H1 (cell line): ENCODE data around the gene EPSTI1. TPM values are rescaled to one million over a fixed set of nuclear protein-coding genes. Genes with fewer than 3 reads are reported as not detected.
A peak's percentile ranks its signal among the peaks of the same experiment; 100 is the strongest.

Source experiments
- CTCF ChIA-PET: fragments of 300-600 bp; sonication (Branson Sonifier 250); formaldehyde crosslinking; loops from one replicate; lab custom pipeline; 2021; ENCODE audit not compliant: partially characterized antibody; lab: Charles Lee
- POLR2A ChIA-PET: fragments of 300-600 bp; sonication (Branson Sonifier 250); formaldehyde crosslinking; loops from one replicate; lab custom pipeline; 2021; ENCODE audit warnings: inconsistent platforms; ENCODE audit not compliant: partially characterized antibody; lab: Charles Lee
- DNase-seq, 2 experiments: peaks; one replicate each; pipeline versions ENCODE4 v3.0.0 to v3.0.0-alpha.2; 2010 to 2022; ENCODE audit warnings: low spot score in 2 of 2, low read depth in 1 of 2, mixed read lengths in 1 of 2
- FAIRE-seq: peaks from 2 replicates; lab custom pipeline; 2011; peaks lifted over from hg19 to GRCh38; lab: Jason Lieb, UNC
- H2AFZ ChIP-seq: 2 replicates; pipeline ENCODE4 v1.8.1; 2012; ENCODE audit warnings: low read length, inconsistent platforms
- H2AK5ac ChIP-seq: 2 replicates; pipeline ENCODE4 v1.6.1; 2013; ENCODE audit warnings: low read depth, low read length
- H2BK120ac ChIP-seq: replicated peaks from 2 replicates; pipeline ENCODE3; 2013; ENCODE audit warnings: low read depth, low read length, inconsistent platforms
- H2BK12ac ChIP-seq: 2 replicates; pipeline ENCODE4 v1.6.1; 2013; ENCODE audit warnings: low read depth, low read length
- H2BK15ac ChIP-seq: 2 replicates; pipeline ENCODE4 v1.6.1; 2013; ENCODE audit warnings: low read length
- H2BK20ac ChIP-seq: 2 replicates; pipeline ENCODE4 v1.6.1; 2013; ENCODE audit warnings: low read length
- H2BK5ac ChIP-seq: 2 replicates; pipeline ENCODE4 v1.6.1; 2013; ENCODE audit warnings: low read depth, low read length
- H3K14ac ChIP-seq: 2 replicates; pipeline ENCODE4 v1.6.1; 2013; ENCODE audit warnings: inconsistent platforms; ENCODE audit not compliant: insufficient read length
- H3K18ac ChIP-seq: 2 replicates; pipeline ENCODE4 v1.6.1; 2013; ENCODE audit warnings: low read length; ENCODE audit errors: extremely low read depth
- H3K23ac ChIP-seq: 2 replicates; pipeline ENCODE4 v1.6.1; 2013; ENCODE audit warnings: inconsistent platforms; ENCODE audit not compliant: insufficient read length
- H3K23me2 ChIP-seq: 2 replicates; pipeline ENCODE4 v1.6.1; 2013; ENCODE audit warnings: low read depth, low read length
- H3K27ac ChIP-seq: 2 replicates; pipeline ENCODE4 v1.6.1; 2011; ENCODE audit warnings: low read depth, low read length, inconsistent platforms
- H3K27me3 ChIP-seq, 4 experiments: replicated peaks in 1 of 4; 1 replicate in 1 of 4; 2 replicates in 3 of 4; pipeline versions ENCODE4 v1.6.1 to v1.8.1; 2011 to 2013; ENCODE audit warnings: low read length in 3 of 4, mild to moderate bottlenecking in 3 of 4, inconsistent platforms in 2 of 4, mixed read lengths in 2 of 4, moderate library complexity in 1 of 4; ENCODE audit not compliant: control insufficient read depth in 3 of 4, insufficient read depth in 3 of 4; ENCODE audit errors: extremely low read depth in 1 of 4
- H3K36me3 ChIP-seq, 4 experiments: 2 replicates each; pipeline versions ENCODE4 v1.6.1 to v1.8.1; 2011 to 2013; ENCODE audit warnings: mild to moderate bottlenecking in 4 of 4, low read length in 3 of 4, moderate library complexity in 2 of 4, control low read depth in 1 of 4, inconsistent platforms in 1 of 4; ENCODE audit not compliant: insufficient read depth in 4 of 4, control insufficient read depth in 2 of 4
- H3K4ac ChIP-seq: replicated peaks from 2 replicates; pipeline ENCODE3; 2013; ENCODE audit warnings: low read length, low read depth, mixed read lengths, inconsistent platforms; ENCODE audit not compliant: insufficient read length
- H3K4me1 ChIP-seq, 4 experiments: replicated peaks in 1 of 4; 1 replicate in 1 of 4; 2 replicates in 3 of 4; pipeline versions ENCODE4 v1.6.1 to v1.8.1; 2011 to 2013; ENCODE audit warnings: low read length in 3 of 4, inconsistent platforms in 2 of 4, mixed read lengths in 1 of 4; ENCODE audit not compliant: insufficient read depth in 4 of 4, control insufficient read depth in 3 of 4
- H3K4me2 ChIP-seq, 2 experiments: 2 replicates each; pipeline versions ENCODE4 v1.6.1 to v1.8.1; 2011 to 2013; ENCODE audit warnings: low read depth in 2 of 2, low read length in 2 of 2, control low read depth in 1 of 2, inconsistent platforms in 1 of 2, mild to moderate bottlenecking in 1 of 2; ENCODE audit not compliant: insufficient read depth in 1 of 2
- H3K4me3 ChIP-seq, 4 experiments: fragments of 200-600, 300-600 bp in 1 of 4; sonication (generic), shearing (Covaris generic), sonication (Bioruptor Twin) in 1 of 4; 2 replicates each; pipeline versions ENCODE4 v1.5.1 to v1.8.1; 2011 to 2016; ENCODE audit warnings: low read length in 4 of 4, low read depth in 3 of 4, control low read depth in 2 of 4, inconsistent platforms in 2 of 4, mild to moderate bottlenecking in 2 of 4, mixed read lengths in 1 of 4, moderate library complexity in 1 of 4; ENCODE audit not compliant: insufficient read depth in 2 of 4; ENCODE audit errors: extremely low read depth in 1 of 4
- H3K56ac ChIP-seq: replicated peaks from 2 replicates; pipeline ENCODE3; 2013; ENCODE audit warnings: low read depth, mild to moderate bottlenecking, mixed read lengths, low read length, inconsistent platforms; ENCODE audit not compliant: insufficient read length
- H3K79me1 ChIP-seq: 2 replicates; pipeline ENCODE4 v1.6.1; 2013; ENCODE audit warnings: low read depth, low read length, control low read depth
- H3K79me2 ChIP-seq, 2 experiments: 2 replicates each; pipeline versions ENCODE4 v1.6.1 to v1.8.1; 2012 to 2013; ENCODE audit warnings: low read length in 2 of 2, mild to moderate bottlenecking in 2 of 2, inconsistent platforms in 1 of 2; ENCODE audit not compliant: insufficient read depth in 2 of 2, control insufficient read depth in 1 of 2
- H3K9ac ChIP-seq, 4 experiments: replicated peaks in 1 of 4; 1 replicate in 1 of 4; 2 replicates in 3 of 4; pipeline versions ENCODE4 v1.6.1 to v1.8.1; 2011 to 2013; ENCODE audit warnings: low read depth in 3 of 4, low read length in 3 of 4, control low read depth in 2 of 4, mild to moderate bottlenecking in 2 of 4, moderate library complexity in 2 of 4, inconsistent platforms in 1 of 4; ENCODE audit errors: extremely low read depth in 1 of 4
- H3K9me3 ChIP-seq, 2 experiments: 2 replicates each; pipeline versions ENCODE4 v1.6.1 to v1.8.1; 2012 to 2013; ENCODE audit warnings: mild to moderate bottlenecking in 2 of 2, moderate library complexity in 2 of 2, control low read depth in 1 of 2, inconsistent platforms in 1 of 2, low read depth in 1 of 2, low read length in 1 of 2, mixed read lengths in 1 of 2; ENCODE audit not compliant: insufficient read depth in 2 of 2
- H4K20me1 ChIP-seq, 2 experiments: replicated peaks in 1 of 2; 2 replicates each; pipeline versions ENCODE3 to v1.8.1; 2011 to 2013; ENCODE audit warnings: inconsistent platforms in 2 of 2, low read length in 2 of 2, mild to moderate bottlenecking in 1 of 2; ENCODE audit not compliant: insufficient read depth in 2 of 2, control insufficient read depth in 1 of 2
- H4K5ac ChIP-seq: 2 replicates; pipeline ENCODE4 v1.6.1; 2013; ENCODE audit warnings: low read length, low read depth, mixed read lengths, inconsistent platforms; ENCODE audit not compliant: insufficient read length
- H4K8ac ChIP-seq: 2 replicates; pipeline ENCODE4 v1.8.0; 2013; ENCODE audit warnings: mild to moderate bottlenecking, moderate library complexity, low read length, inconsistent platforms; ENCODE audit not compliant: insufficient read depth; ENCODE audit errors: extremely low read depth
- H4K91ac ChIP-seq: replicated peaks from 2 replicates; pipeline ENCODE3; 2013; ENCODE audit warnings: low read length, mixed read lengths, inconsistent platforms; ENCODE audit not compliant: insufficient read length
- BACH1 ChIP-seq: IDR thresholded peaks from 2 replicates; pipeline ENCODE4 v1.6.1; 2012; ENCODE audit warnings: low read length, improper control_type of control experiment
- BCL11A ChIP-seq, 2 experiments: IDR thresholded peaks; one replicate each; pipeline ENCODE4 v1.6.1; 2011; ENCODE audit warnings: low read depth in 2 of 2, low read length in 2 of 2, mild to moderate bottlenecking in 2 of 2
- CEBPB ChIP-seq: IDR thresholded peaks from 2 replicates; pipeline ENCODE4 v1.6.1; 2012; ENCODE audit warnings: low read depth, low read length
- EGR1 ChIP-seq: IDR thresholded peaks from 2 replicates; pipeline ENCODE4 v1.6.1; 2011; ENCODE audit warnings: low read depth, low read length, borderline replicate concordance
- FOSL1 ChIP-seq: IDR thresholded peaks from 2 replicates; pipeline ENCODE4 v1.6.1; 2011; ENCODE audit warnings: mild to moderate bottlenecking, low read depth, low read length, moderate library complexity; ENCODE audit not compliant: insufficient read depth
- NANOG ChIP-seq: IDR thresholded peaks from 2 replicates; pipeline ENCODE4 v1.6.1; 2011; ENCODE audit warnings: low read length, low read depth, mild to moderate bottlenecking, inconsistent platforms; ENCODE audit not compliant: insufficient read depth, poor library complexity, severe bottlenecking
- SUZ12 ChIP-seq: fragments of 200-600 bp; sonication (generic); IDR thresholded peaks from 2 replicates; pipeline ENCODE4 v1.6.1; 2012; ENCODE audit warnings: mild to moderate bottlenecking, inconsistent platforms, low read length, moderate library complexity, mixed read lengths
- TEAD4 ChIP-seq: IDR thresholded peaks from 2 replicates; pipeline ENCODE4 v1.6.1; 2012; ENCODE audit warnings: low read depth, low read length, inconsistent platforms, mixed read lengths
- WGBS, 2 experiments: shearing (Covaris generic) in 1 of 2; methylation state at CpG; one replicate each; pipeline versions ENCODE4 v1.1.6 to v1.1.7; 2013 to 2015; ENCODE audit warnings: low lambda C conversion rate in 2 of 2, mixed read lengths in 2 of 2, inconsistent platforms in 1 of 2, low coverage in 1 of 2, missing lambda C conversion rate in 1 of 2; ENCODE audit not compliant: insufficient replicate concordance in 2 of 2, insufficient coverage in 1 of 2, insufficient read length in 1 of 2; ENCODE audit errors: extremely low coverage in 1 of 2, missing lambda C conversion rate in 1 of 2; 5-methylcytosine and 5-hydroxymethylcytosine counted together
- polyA plus RNA-seq, 7 experiments: library from polyadenylated mRNA; depleted of rRNA in 3 of 7; stranded (reverse) in 5 of 7; unstranded in 2 of 7; fragments of >200 nt in 5 of 7; fragments of 200-250 nt in 2 of 7; gene quantifications; 1 replicate in 5 of 7; 2 replicates in 1 of 7; 4 replicates in 1 of 7; pipeline versions ENCODE4 v1.2.1 to v1.2.3, GENCODE V29; 2011 to 2013; ENCODE audit warnings: missing spikeins in 2 of 7, mixed read lengths in 2 of 7
- total RNA-seq: library from RNA; stranded (reverse); fragmentation: NEBNext Ultra II Directional; extraction: Animal tissue kit (Norgen Biotek cat#: 25700); gene quantifications from 2 replicates; pipeline ENCODE4 v1.2.1, GENCODE V29; 2021
- TF ChIP-seq, protein P1 (sequence below): IDR thresholded peaks from 2 replicates; pipeline ENCODE4 v1.6.1; 2012; ENCODE audit warnings: low read length, inconsistent platforms
- TF ChIP-seq, protein P2 (sequence below): IDR thresholded peaks from 2 replicates; pipeline ENCODE4 v1.6.1; 2011; ENCODE audit warnings: low read length, improper control_type of control experiment

The EPSTI1 gene
- total and polyA plus RNA-seq, 2 of the 8 experiments (the other 6 are each of a cell fraction or from before 2014, with no cell fraction given) = 0.23 to 0.37 TPM

DNA sequence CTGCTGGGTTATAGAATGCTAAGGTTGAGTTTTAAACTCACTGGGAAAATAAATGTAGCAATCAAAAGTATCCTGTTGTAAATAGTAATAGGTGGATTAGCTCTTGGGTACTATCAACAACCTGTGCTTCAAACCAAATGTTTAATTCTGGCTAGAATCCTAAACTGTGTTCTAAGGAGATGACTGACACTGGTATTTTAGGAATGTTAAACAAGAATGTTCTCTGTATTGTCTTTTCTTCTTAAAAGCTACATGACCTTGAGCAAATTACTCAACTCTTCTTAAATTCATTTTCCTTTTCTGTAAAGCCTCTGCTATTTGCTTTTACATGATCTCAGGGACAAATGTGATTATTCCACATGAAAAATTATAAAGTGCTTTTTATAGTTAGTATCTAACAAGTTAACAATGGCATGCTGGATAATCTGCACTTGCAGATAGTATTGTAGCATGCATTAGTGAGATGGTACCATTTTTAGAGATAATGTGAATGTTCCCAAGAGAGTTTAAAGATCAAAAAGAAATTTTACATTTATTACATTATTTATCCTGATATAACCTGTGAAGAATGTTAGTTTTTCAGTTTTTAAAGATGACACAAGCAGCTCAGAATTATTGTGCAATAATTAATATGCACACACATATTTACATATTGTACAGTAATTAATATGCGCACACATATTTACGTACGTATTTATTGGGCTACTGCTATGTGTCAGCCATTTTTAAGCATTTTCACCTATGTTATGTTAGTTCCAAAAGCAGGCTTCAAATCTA, 13.6 kb upstream of the EPSTI1 start:
- no peak overlapping the region for H2BK5ac ChIP-seq
- FAIRE-seq (peak; percentile 19), DNase-seq (no peak)
- no peak overlapping the region for H2BK120ac ChIP-seq
- no peaks in the 10 kb centered on the region for H3K23me2 ChIP-seq
- WGBS, 2 experiments = 92% methylated on average over 3 of the region's 3 CpGs; no CpG with 5 or more reads in 1 of the 2 experiments
- H2AK5ac ChIP-seq = no peak overlapping the region
- H3K56ac ChIP-seq = no peak overlapping the region
- H3K14ac ChIP-seq = no peak overlapping the region
- no peaks in the 10 kb centered on the region for H3K79me1 ChIP-seq
- H4K8ac ChIP-seq = no peak overlapping the region
- H4K5ac ChIP-seq = no peak overlapping the region
- H3K79me2 ChIP-seq = no peaks in the 10 kb centered on the region
- H3K4ac ChIP-seq = no peak overlapping the region
- no peak overlapping the region for H3K27ac ChIP-seq
- no peak overlapping the region for H2BK15ac ChIP-seq
- no peak overlapping the region for H3K4me3 ChIP-seq
- ChIA-PET POLR2A (no interaction called here), CTCF (interaction anchor here (0.6 to 1.5 kb wide), 4 partner anchors 11 to 1527 kb away, joined by 3 to 4 read pairs (median 4); no protein-coding TSS in a partner anchor)
- H3K18ac ChIP-seq = no peak overlapping the region
- H2AFZ ChIP-seq = no peak overlapping the region
- no peak overlapping the region for H4K91ac ChIP-seq
- no peaks in the 10 kb centered on the region for H3K36me3 ChIP-seq
- no peak overlapping the region for H3K4me2 ChIP-seq
- H3K4me1 ChIP-seq = peaks cover 0 to 4% (median 0%) of the 10 kb centered on the region in 4 experiments; a peak in 2 of 7 replicates
- no peak overlapping the region for H2BK12ac ChIP-seq
- no peaks in the 10 kb centered on the region for H3K27me3 ChIP-seq
- H3K23ac ChIP-seq = no peak overlapping the region
- no peak for TF ChIP-seq FOSL1
- TF ChIP-seq BCL11A (IDR thresholded peaks at IDR 0.05; ENCODE audit: low read depth in 2 of 2, low read length in 2 of 2) = no peak
- peak; percentile 59; the same call in 1 of the 2 replicates for TF ChIP-seq CEBPB
- TF ChIP-seq EGR1 = no peak
- no peak for TF ChIP-seq SUZ12
- no peak for TF ChIP-seq NANOG
- no peak for TF ChIP-seq BACH1
- 0 out of 2 replicates have a peak, but pooled peaks have one; percentile 45 for TF ChIP-seq TEAD4
- TF ChIP-seq, protein P1, sequence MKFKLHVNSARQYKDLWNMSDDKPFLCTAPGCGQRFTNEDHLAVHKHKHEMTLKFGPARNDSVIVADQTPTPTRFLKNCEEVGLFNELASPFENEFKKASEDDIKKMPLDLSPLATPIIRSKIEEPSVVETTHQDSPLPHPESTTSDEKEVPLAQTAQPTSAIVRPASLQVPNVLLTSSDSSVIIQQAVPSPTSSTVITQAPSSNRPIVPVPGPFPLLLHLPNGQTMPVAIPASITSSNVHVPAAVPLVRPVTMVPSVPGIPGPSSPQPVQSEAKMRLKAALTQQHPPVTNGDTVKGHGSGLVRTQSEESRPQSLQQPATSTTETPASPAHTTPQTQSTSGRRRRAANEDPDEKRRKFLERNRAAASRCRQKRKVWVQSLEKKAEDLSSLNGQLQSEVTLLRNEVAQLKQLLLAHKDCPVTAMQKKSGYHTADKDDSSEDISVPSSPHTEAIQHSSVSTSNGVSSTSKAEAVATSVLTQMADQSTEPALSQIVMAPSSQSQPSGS = no peak
- TF ChIP-seq, protein P2, sequence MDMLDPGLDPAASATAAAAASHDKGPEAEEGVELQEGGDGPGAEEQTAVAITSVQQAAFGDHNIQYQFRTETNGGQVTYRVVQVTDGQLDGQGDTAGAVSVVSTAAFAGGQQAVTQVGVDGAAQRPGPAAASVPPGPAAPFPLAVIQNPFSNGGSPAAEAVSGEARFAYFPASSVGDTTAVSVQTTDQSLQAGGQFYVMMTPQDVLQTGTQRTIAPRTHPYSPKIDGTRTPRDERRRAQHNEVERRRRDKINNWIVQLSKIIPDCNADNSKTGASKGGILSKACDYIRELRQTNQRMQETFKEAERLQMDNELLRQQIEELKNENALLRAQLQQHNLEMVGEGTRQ = no peak
- H3K9me3 ChIP-seq = no peaks in the 10 kb centered on the region
- no peak overlapping the region for H3K9ac ChIP-seq
- H4K20me1 ChIP-seq = no peaks in the 10 kb centered on the region
- no peak overlapping the region for H2BK20ac ChIP-seq
